Right kidney (tissue), 1 donor: ENCODE data around the gene NFAM1.

ENCODE experiments used
- DNase-seq: peaks from one replicate; pipeline ENCODE4 v3.0.0-alpha.2; 2016

The NFAM1 gene

GRCh38 chr22:42358643-42359558 lies 73.3 kb downstream of the NFAM1 start:
- no peak for DNase-seq

GRCh38 chr22:42357634-42358296 lies 74.4 kb downstream of the NFAM1 start:
- no peak for DNase-seq

- DNase-seq: no peak
Measured at GRCh38 chr22:42357221-42357620, 75.0 kb downstream of the NFAM1 start.

- no peak for DNase-seq
Measured at GRCh38 chr22:42356533-42356932, 75.7 kb downstream of the NFAM1 start.

GRCh38 chr22:42353883-42354727 lies 78.1 kb downstream of the NFAM1 start:
- no peak for DNase-seq

- DNase-seq: no peak
Measured at GRCh38 chr22:42350373-42350772, 81.8 kb downstream of the NFAM1 start.

GRCh38 chr22:42347281-42347824 lies 84.8 kb downstream of the NFAM1 start:
- DNase-seq: peak; percentile 59

GRCh38 chr22:42346722-42347121 lies 85.5 kb downstream of the NFAM1 start:
- no peak for DNase-seq

GRCh38 chr22:42345458-42345857 lies 86.7 kb downstream of the NFAM1 start:
- DNase-seq: no peak

GRCh38 chr22:42344361-42344905 lies 87.8 kb downstream of the NFAM1 start:
- peak; percentile 51 for DNase-seq

GRCh38 chr22:42343531-42344081 lies 88.6 kb downstream of the NFAM1 start:
- no peak for DNase-seq

- DNase-seq: no peak
Measured at GRCh38 chr22:42343121-42343454, 89.1 kb downstream of the NFAM1 start.

- no peak for DNase-seq
Measured at GRCh38 chr22:42342426-42343120, 89.6 kb downstream of the NFAM1 start.

GRCh38 chr22:42341779-42342178 lies 90.4 kb downstream of the NFAM1 start:
- no peak for DNase-seq

GRCh38 chr22:42340829-42341383 lies 91.3 kb downstream of the NFAM1 start:
- peak; percentile 69 for DNase-seq

- DNase-seq: no peak
Measured at GRCh38 chr22:42340150-42340549, 92.1 kb downstream of the NFAM1 start.

- no peak for DNase-seq
Measured at GRCh38 chr22:42338479-42338878, 93.7 kb downstream of the NFAM1 start.

GRCh38 chr22:42337356-42337755 lies 94.8 kb downstream of the NFAM1 start:
- DNase-seq: no peak

- no peak for DNase-seq
Measured at GRCh38 chr22:42336527-42337227, 95.5 kb downstream of the NFAM1 start.

GRCh38 chr22:42335839-42336378 lies 96.3 kb downstream of the NFAM1 start:
- no peak for DNase-seq
